GM12878 (cell line): ENCODE data around the gene CALN1. TPM values are rescaled to one million over a fixed set of nuclear protein-coding genes. Genes with fewer than 3 reads are reported as not detected.

Experiments
- ATAC-seq: fragments of 200-7000 bp; cut with Tn5 transposase; 3 replicates; pipeline ENCODE4 v1.9.1; 2020; ENCODE audit warnings: mild to moderate bottlenecking, moderate library complexity
- BruUV-seq: library from RNA; stranded (reverse); fragments of 400-500 nt; replicated peaks from 2 replicates; lab custom pipeline; 2021; lab: Mats Ljungman, UMichigan
- CTCF ChIA-PET: fragments of 300-600 bp; sonication (Branson Sonifier 250); formaldehyde crosslinking; extraction: SDS; loops from one replicate; lab custom pipeline; 2021; ENCODE audit warnings: inconsistent platforms; lab: Yijun Ruan, JAX
- POLR2A ChIA-PET: fragments of 350-600 bp; formaldehyde crosslinking; extraction: SDS; loops from one replicate; lab custom pipeline; 2021; ENCODE audit warnings: inconsistent platforms; lab: Charles Lee
- RAD21 ChIA-PET: fragments of 300-600 bp; sonication (Branson Sonifier 250); formaldehyde crosslinking; loops from one replicate; lab custom pipeline; 2023; ENCODE audit warnings: antibody characterized with exemption; ENCODE audit not compliant: unreplicated experiment; lab: Charles Lee
- SMC1A ChIA-PET: fragments of 300-600 bp; sonication (Branson Sonifier 250); formaldehyde crosslinking; loops from one replicate; lab custom pipeline; 2023; ENCODE audit not compliant: unreplicated experiment, uncharacterized antibody; lab: Charles Lee
- DNase-seq: peaks from one replicate; pipeline ENCODE4 v3.0.0-alpha.2; 2011; ENCODE audit warnings: low read depth, low spot score
- FAIRE-seq: peaks from 3 replicates; lab custom pipeline; 2011; peaks lifted over from hg19 to GRCh38; lab: Jason Lieb, UNC
- H2AFZ ChIP-seq: 2 replicates; pipeline ENCODE4 v1.6.0; 2011; ENCODE audit warnings: low read depth, low read length, control low read depth; ENCODE audit not compliant: control insufficient read depth
- H3K27ac ChIP-seq: 2 replicates; pipeline ENCODE4 v1.5.1; 2011; ENCODE audit warnings: control low read depth; ENCODE audit not compliant: control insufficient read depth, insufficient read depth
- H3K27me3 ChIP-seq, 2 experiments: replicated peaks in 1 of 2; 2 replicates each; pipeline versions ENCODE4 v1.6.0 to v1.6.1; 2011; ENCODE audit warnings: low read length in 1 of 2; ENCODE audit not compliant: control insufficient read depth in 2 of 2, insufficient read depth in 2 of 2
- H3K36me3 ChIP-seq, 2 experiments: 2 replicates each; pipeline ENCODE4 v1.5.1; 2011; ENCODE audit warnings: low read length in 1 of 2; ENCODE audit not compliant: control insufficient read depth in 2 of 2, insufficient read depth in 2 of 2
- H3K4me1 ChIP-seq: 2 replicates; pipeline ENCODE4 v1.6.1; 2011; ENCODE audit warnings: mild to moderate bottlenecking, low read length, moderate library complexity, mixed read lengths; ENCODE audit not compliant: control insufficient read depth, insufficient read depth
- H3K4me2 ChIP-seq: 2 replicates; pipeline ENCODE4 v1.6.0; 2011; ENCODE audit warnings: control low read depth; ENCODE audit not compliant: control insufficient read depth, insufficient read depth
- H3K4me3 ChIP-seq: fragments of 200-600 bp; sonication (generic); 2 replicates; pipeline ENCODE4 v1.5.1; 2016
- H3K79me2 ChIP-seq: 2 replicates; pipeline ENCODE4 v1.6.0; 2011; ENCODE audit warnings: low read length; ENCODE audit not compliant: control insufficient read depth, insufficient read depth
- H3K9ac ChIP-seq: 2 replicates; pipeline ENCODE4 v1.8.0; 2011; ENCODE audit warnings: low read length, control low read depth, mixed read lengths; ENCODE audit not compliant: control insufficient read depth, insufficient read depth
- H3K9me3 ChIP-seq: replicated peaks from 3 replicates; pipeline ENCODE4 v1.5.1; 2011; ENCODE audit warnings: mild to moderate bottlenecking, low read length; ENCODE audit not compliant: control insufficient read depth, insufficient read depth
- H4K20me1 ChIP-seq: 2 replicates; pipeline ENCODE4 v1.6.0; 2011; ENCODE audit not compliant: control insufficient read depth, insufficient read depth
- BMI1 ChIP-seq: fragments of 450-650 bp; IDR thresholded peaks from 2 replicates; pipeline ENCODE4 v1.6.1; 2016; ENCODE audit warnings: mild to moderate bottlenecking, moderate library complexity, borderline replicate concordance
- CEBPZ ChIP-seq: fragments of 150-350 bp; IDR thresholded peaks from 2 replicates; pipeline ENCODE4 v1.6.1; 2016; ENCODE audit warnings: low read depth, low read length
- MAX ChIP-seq: IDR thresholded peaks from 2 replicates; pipeline ENCODE4 v1.6.1; 2012; ENCODE audit warnings: low read depth, low read length, improper control_type of control experiment
- MTA3 ChIP-seq: IDR thresholded peaks from 2 replicates; pipeline ENCODE4 v1.6.1; 2012; ENCODE audit warnings: low read length, inconsistent platforms, borderline replicate concordance
- PKNOX1 ChIP-seq: fragments of 450-650 bp; IDR thresholded peaks from 2 replicates; pipeline ENCODE4 v1.6.1; 2016; ENCODE audit warnings: mild to moderate bottlenecking
- POU2F2 ChIP-seq: IDR thresholded peaks from 3 replicates; pipeline ENCODE4 v1.6.1; 2011; ENCODE audit warnings: low read depth, mild to moderate bottlenecking, low read length, borderline replicate concordance
- RFX5 ChIP-seq: IDR thresholded peaks from 2 replicates; pipeline ENCODE4 v1.6.1; 2011; ENCODE audit warnings: low read depth, low read length, improper control_type of control experiment
- SMARCA5 ChIP-seq: fragments of 450-650 bp; IDR thresholded peaks from 2 replicates; pipeline ENCODE4 v1.6.1; 2017; ENCODE audit warnings: mild to moderate bottlenecking
- WRNIP1 ChIP-seq: IDR thresholded peaks from 2 replicates; pipeline ENCODE4 v1.6.1; 2011; ENCODE audit warnings: low read depth, low read length, improper control_type of control experiment, borderline replicate concordance
- ZBED1 ChIP-seq: IDR thresholded peaks from 2 replicates; pipeline ENCODE4 v1.6.1; 2016; ENCODE audit warnings: borderline replicate concordance
- ZNF207 ChIP-seq: fragments of 450-650 bp; IDR thresholded peaks from 2 replicates; pipeline ENCODE4 v1.6.1; 2014; ENCODE audit warnings: antibody characterized with exemption, mild to moderate bottlenecking, borderline replicate concordance
- WGBS: methylation state at CpG from one replicate; pipeline ENCODE4 v1.1.6; 2016; ENCODE audit warnings: low lambda C conversion rate; ENCODE audit not compliant: insufficient replicate concordance, insufficient coverage; ENCODE audit errors: missing lambda C conversion rate; 5-methylcytosine and 5-hydroxymethylcytosine counted together
- in situ Hi-C: fragments of 300-500 bp; cut with MboI; formaldehyde crosslinking; loops from 9 replicates; pipeline ENCODE4 v1.14.3; 2018; ENCODE audit warnings: mixed read lengths
- intact Hi-C: fragments of 100-400 bp; cut with micrococcal nuclease; formaldehyde crosslinking; loops from one replicate; pipeline ENCODE4 v1.14.2; 2022; ENCODE audit not compliant: unreplicated experiment
- polyA plus RNA-seq, 11 experiments: library from polyadenylated mRNA; depleted of rRNA in 4 of 11; unstranded in 6 of 11; stranded (reverse) in 5 of 11; fragments of >200 nt; fragmentation: Nextera tagmentation in 4 of 11; fragmentation: Illumina TruSeq in 1 of 11; extraction: Ambion mirVana in 4 of 11; extraction: Trizol in 1 of 11; gene quantifications; 1 replicate in 1 of 11; 2 replicates in 10 of 11; pipeline versions ENCODE4 v1.2.1 to v1.2.3, GENCODE V29; 2011 to 2016; ENCODE audit warnings: inconsistent platforms in 2 of 11, missing spikeins in 2 of 11, low read depth in 1 of 11
- total RNA-seq, 4 experiments: library from RNA; depleted of rRNA in 3 of 4; stranded (reverse); fragments of >200 nt in 3 of 4; fragmentation: Illumina TruSeq in 1 of 4; extraction: Trizol in 1 of 4; gene quantifications; 2 replicates each; pipeline versions ENCODE4 v1.2.1 to v1.2.3, GENCODE V29; 2013 to 2021

CALN1 gene
- total and polyA plus RNA-seq, 10 of the 15 experiments (the other 5 are each of a cell fraction or from before 2014, with no cell fraction given), result 0.48 to 15.3 (median 1.6) TPM

GRCh38 chr7:72258074-72258473 is 154.1 kb downstream of the CALN1 start:
- WGBS, result 55% methylated on average over 3 of the region's 3 CpGs
- Histone ChIP-seq H4K20me1 (no peaks in the 10 kb centered on the region), H3K4me3 (no peak overlapping the region), H3K27ac (no peak overlapping the region)
- ATAC-seq (no peak), FAIRE-seq (no peak)
- CTCF ChIA-PET, result no interaction called here
- intact Hi-C loops, result no loop called here
- TF ChIP-seq ZNF207 (no peak), ZBED1 (no peak), MAX (no peak), POU2F2 (no peak), SMARCA5 (no peak), PKNOX1 (no peak), CEBPZ (no peak), MTA3 (no peak), WRNIP1 (no peak), RFX5 (no peak), BMI1 (no peak)
- TF ChIP-seq, all 136 proteins: peak for 0
- Histone ChIP-seq H3K36me3 (no peaks in the 10 kb centered on the region), H3K79me2 (no peaks in the 10 kb centered on the region), H3K4me1 (no peaks in the 10 kb centered on the region), H3K9me3 (no peaks in the 10 kb centered on the region), H3K9ac (no peak overlapping the region), H2AFZ (no peak overlapping the region), H3K4me2 (no peak overlapping the region), H3K27me3 (no peaks in the 10 kb centered on the region)
- POLR2A ChIA-PET, result no interaction called here
- SMC1A ChIA-PET, result no interaction called here
- BruUV-seq, result no TSS peak
- RAD21 ChIA-PET, result no interaction called here
- DNase-seq, result no peak
- in situ Hi-C loops, result no loop called here
